Subcutaneous adipose tissue (tissue), 4 donors: ENCODE results near the gene FAM81A. TPM values are rescaled to one million over a fixed set of nuclear protein-coding genes. Genes with fewer than 3 reads are reported as not detected.

Experiments
- CTCF ChIP-seq: fragments of 450-650 bp; IDR thresholded peaks from one replicate; pipeline ENCODE4 v1.5.1; 2016; ENCODE audit warnings: low read depth, mild to moderate bottlenecking, control low read depth, antibody characterized with exemption, moderate library complexity
- total RNA-seq, 4 donors: library from RNA; depleted of rRNA; stranded (reverse); fragments of >200 nt; gene quantifications; one replicate each; pipeline ENCODE4 v1.1.0, GENCODE V29; 2016

Gene FAM81A
- total RNA-seq, 4 donors from 2014 or later: 0.16 to 2.2 (median 0.22) TPM; not detected in 1

- TF ChIP-seq CTCF: no peak
Measured at GRCh38 chr15:59456114-59456513, 18.1 kb downstream of the FAM81A start.

GRCh38 chr15:59457103-59457502 lies 19.1 kb downstream of the FAM81A start:
- no peak for TF ChIP-seq CTCF

- no peak for TF ChIP-seq CTCF
Measured at GRCh38 chr15:59461521-59461920, 23.5 kb downstream of the FAM81A start.

- TF ChIP-seq CTCF: no peak
Measured at GRCh38 chr15:59473226-59473625, 35.2 kb downstream of the FAM81A start.

- TF ChIP-seq CTCF: no peak
Measured at GRCh38 chr15:59484399-59484798, 46.4 kb downstream of the FAM81A start.

- no peak for TF ChIP-seq CTCF
Measured at GRCh38 chr15:59485036-59485435, 47.0 kb downstream of the FAM81A start.

GRCh38 chr15:59491062-59491461 lies 53.1 kb downstream of the FAM81A start:
- no peak for TF ChIP-seq CTCF
